LNCaP clone FGC (cell line): Measurements from ENCODE around the gene PCGF3.
A peak's percentile ranks its signal among the peaks of the same experiment; 100 is the strongest.

Source experiments
- DNase-seq: peaks from one replicate; pipeline ENCODE4 v3.0.0-alpha.2; 2011; ENCODE audit warnings: low read depth
- H3K4me3 ChIP-seq: 2 replicates; pipeline ENCODE4 v1.5.1; 2011; ENCODE audit warnings: mild to moderate bottlenecking, low read depth, low read length, control low read depth
- TF ChIP-seq, protein P1 (sequence below): IDR thresholded peaks from 2 replicates; pipeline ENCODE4 v1.5.1; 2012; ENCODE audit warnings: mild to moderate bottlenecking; ENCODE audit not compliant: control insufficient read depth, insufficient read depth; ENCODE audit errors: extremely low read depth

PCGF3 gene

DNA sequence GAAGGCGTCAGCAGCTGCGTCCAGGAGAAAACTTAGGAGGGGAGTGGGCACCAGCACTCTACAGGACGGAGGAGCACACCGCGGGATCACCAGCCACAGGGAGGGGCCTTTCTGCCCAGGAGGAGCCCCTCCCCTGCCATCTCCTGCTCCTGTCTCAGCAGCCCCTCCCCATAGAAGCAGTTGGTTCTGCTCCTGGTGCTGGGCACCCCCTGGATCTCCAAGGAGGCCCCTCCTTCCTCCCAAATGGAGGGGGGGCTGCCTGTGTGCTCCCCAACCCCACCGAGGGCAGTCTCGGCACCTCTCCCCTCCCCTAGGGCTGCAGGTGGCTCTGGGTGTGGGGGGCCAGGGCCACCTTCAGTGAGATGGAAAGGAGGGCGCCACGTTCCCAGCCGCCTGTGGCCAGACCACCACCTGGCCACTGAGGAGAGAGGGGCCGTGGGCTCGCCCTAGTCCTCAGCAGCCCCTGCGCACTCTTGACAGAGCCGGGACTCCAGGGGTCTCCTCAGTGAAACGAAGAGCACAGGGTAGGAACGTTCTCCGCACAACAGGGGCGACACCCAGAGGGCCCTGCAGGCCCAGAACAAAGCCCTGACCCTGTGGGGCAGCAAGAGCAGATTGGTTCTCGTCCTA is 82.5 kb downstream of the PCGF3 start:
- TF ChIP-seq, protein P1, sequence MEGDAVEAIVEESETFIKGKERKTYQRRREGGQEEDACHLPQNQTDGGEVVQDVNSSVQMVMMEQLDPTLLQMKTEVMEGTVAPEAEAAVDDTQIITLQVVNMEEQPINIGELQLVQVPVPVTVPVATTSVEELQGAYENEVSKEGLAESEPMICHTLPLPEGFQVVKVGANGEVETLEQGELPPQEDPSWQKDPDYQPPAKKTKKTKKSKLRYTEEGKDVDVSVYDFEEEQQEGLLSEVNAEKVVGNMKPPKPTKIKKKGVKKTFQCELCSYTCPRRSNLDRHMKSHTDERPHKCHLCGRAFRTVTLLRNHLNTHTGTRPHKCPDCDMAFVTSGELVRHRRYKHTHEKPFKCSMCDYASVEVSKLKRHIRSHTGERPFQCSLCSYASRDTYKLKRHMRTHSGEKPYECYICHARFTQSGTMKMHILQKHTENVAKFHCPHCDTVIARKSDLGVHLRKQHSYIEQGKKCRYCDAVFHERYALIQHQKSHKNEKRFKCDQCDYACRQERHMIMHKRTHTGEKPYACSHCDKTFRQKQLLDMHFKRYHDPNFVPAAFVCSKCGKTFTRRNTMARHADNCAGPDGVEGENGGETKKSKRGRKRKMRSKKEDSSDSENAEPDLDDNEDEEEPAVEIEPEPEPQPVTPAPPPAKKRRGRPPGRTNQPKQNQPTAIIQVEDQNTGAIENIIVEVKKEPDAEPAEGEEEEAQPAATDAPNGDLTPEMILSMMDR, result no peak
- H3K4me3 ChIP-seq, result no peak overlapping the region
- DNase-seq, result no peak

DNA sequence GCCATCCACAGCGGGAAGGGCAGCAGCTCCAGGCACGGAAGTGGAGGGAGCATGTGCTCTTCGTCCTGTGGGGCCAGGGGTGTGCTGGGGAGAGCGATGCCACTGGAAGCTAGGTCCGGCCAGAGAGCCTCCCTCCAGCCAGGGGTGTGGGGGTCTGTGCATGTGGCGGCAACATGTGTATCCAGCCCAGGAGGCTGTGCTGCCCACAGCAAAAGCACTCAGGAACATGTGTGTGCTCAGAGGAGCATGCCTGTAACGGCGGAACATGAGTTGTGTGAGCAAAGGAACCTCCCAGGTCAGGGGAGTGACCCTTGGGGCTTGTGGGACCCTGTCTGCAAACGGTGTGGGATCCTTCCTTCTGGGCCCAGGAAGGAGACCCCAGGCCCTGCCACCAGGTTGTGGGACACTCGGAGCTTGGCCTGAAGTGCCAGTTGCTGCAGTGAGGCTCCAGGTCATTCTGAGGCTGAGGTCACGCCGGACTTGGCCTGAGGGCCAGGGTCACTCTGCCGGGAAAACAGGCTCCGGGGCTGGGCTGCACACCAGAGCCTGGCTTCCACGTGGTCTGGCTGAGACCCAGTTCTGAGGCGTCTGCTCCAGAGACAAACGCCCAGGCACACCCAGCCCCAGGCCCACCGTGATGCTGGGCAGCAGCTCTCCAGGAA is 83.1 kb downstream of the PCGF3 start:
- DNase-seq, result peak; percentile 83
- TF ChIP-seq, protein P1, result no peak
- peak overlapping the region; percentile 52 for H3K4me3 ChIP-seq

DNA sequence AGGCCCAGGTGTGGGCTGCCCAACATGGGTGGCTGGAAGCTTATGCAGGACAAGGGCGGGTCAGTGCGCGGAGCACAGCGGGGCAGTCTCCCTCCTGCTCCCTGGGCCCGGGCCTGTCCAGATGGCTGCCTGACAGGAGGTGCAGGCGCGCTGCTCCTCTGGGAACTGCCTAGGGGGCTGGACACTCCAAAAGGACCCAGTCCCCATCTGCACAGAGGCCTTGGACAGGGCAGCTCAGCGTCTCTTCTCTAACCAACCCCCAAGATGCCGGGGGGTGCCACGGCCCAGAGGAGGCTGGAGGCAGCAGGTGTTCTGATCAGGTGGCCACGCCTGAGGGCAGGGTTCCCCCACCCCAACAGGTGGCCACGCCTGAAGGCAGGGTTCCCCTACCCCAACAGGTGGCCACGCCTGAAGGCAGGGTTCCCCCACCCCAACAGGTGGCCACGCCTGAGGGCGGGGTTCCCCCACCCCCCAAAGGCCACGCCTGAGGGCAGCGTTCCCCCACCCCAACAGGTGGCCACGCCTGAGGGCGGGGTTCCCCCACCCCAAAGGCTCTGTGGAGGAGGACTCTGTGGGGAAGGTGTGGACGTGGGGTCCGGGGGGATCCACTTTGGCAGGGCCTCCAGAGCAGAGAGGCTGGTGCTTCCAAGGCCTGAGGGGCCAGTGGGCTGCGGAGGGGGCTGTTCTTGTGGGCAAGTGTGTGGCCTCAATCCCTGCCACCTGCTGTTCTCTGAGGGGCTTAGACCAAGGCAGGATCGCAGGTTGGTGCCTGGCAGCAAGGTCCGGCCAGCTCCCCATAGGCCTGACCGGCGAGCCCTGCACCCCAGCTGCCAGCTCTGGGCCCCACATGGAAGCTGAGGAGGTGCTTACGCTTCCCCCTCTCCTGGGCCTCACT is 84.2 kb downstream of the PCGF3 start:
- TF ChIP-seq, protein P1, result no peak
- DNase-seq, result no peak
- peak overlapping the region; percentile 52 for H3K4me3 ChIP-seq

DNA sequence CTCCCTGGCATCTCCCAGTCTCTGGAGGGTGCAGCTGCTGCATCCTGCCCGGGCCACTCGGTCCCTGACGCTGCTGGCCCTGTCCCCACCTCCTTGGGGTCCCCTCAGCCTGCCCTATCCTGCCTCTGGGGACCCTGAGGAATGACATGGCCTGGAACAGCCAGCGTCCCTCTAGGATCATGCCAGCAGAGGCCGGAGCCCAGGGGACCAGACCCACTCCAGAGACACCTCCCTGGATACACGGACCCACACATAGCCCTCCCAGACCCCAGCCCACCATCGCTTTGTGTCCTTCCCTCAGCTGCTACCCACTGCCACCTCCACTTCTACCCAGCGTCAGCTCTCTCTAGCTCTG is 84.8 kb downstream of the PCGF3 start:
- TF ChIP-seq, protein P1, result no peak
- DNase-seq, result no peak
- H3K4me3 ChIP-seq, result no peak overlapping the region

DNA sequence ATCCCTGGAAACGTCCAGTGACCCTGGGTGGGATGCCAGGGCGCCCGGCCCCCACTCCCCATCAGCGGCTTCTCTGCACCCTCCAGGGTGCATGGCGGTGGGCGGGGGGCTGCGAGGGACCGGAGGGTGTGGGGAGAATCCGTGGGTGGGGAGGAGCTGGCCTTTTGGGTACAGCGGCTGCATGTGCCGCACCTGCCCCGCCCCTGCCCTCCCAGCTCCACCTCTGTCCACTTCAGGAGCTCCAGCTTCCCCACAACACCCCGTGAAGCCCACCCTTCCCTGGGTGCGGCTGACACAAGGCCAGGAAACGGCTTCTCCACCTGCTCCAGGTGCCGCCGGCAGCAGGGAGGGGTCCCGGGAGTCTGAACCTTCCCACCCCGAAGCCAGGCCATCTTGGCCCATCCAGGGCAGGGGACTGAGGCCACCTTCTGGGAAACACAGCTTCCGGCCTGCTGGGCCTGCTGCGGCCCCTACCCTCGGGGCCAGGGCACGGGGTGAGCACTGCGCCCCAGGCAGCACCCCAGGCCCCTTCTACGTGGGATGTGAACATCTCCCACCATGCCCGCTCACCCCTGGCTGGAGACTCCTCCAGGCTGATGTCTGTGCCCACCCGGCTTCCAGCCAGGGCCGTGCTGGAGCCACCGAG is 85.7 kb downstream of the PCGF3 start:
- TF ChIP-seq, protein P1, result no peak
- DNase-seq, result no peak
- peak overlapping the region; percentile 48 for H3K4me3 ChIP-seq

DNA sequence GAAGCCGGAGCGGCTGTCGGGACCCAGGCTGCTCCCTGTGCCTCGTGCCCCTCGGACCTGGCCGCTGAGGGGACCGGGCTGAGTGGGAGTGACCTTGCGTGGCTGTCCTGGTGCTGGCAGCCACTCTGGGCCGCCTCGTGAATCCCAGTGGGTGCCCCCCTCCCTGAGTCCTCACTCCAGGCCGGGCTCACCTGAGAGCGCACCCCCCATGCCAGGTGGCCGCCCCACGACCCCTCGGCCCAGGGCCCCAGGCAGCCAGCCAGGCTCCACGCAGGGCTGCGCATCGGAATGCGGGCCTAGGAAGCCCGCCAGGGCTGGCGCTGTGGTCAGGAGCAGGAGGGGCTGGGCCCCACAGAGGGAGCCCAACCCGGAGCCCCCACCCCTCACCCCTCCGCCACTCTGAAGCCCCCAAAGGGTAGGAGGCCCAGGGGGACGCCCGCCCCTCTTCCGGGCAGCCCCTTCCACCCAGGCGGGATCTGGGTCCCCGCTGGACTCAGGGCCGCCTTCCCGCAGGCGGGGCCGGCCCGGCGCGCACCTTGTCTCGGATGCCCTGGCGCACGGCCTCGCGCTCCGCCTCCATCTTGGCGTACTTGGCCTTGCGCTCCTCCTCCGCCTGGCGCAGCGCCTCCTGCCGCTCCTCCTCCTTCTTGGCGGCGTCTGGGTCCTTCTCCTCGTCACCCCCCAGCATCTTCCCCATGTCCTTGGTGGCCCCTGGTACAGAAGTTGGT is 86.4 kb downstream of the PCGF3 start:
- H3K4me3 ChIP-seq, result peak overlapping the region; percentile 48
- TF ChIP-seq, protein P1, result 0 out of 2 replicates have a peak, but pooled peaks have one; percentile 13
- DNase-seq, result peak; percentile 58
